ENCODE data around the gene UBAC2. TPM values are rescaled to one million over a fixed set of nuclear protein-coding genes. Genes with fewer than 3 reads are reported as not detected.

UBAC2 gene
- total RNA-seq, 4 donors from 2014 or later, result 43.5 to 59.6 (median 52.0) TPM

- Histone ChIP-seq H3K27ac (peak overlapping the region in 1 of 4 donors; percentile 11), H3K27me3 (no peaks in the 10 kb centered on the region), H3K4me3 (no peak overlapping the region), H3K9me3 (no peaks in the 10 kb centered on the region), H3K36me3 (peaks cover 0 to 47% (median 0%) of the 10 kb centered on the region in 3 donors), H3K4me1 (peaks cover 0 to 25% (median 3%) of the 10 kb centered on the region in 4 donors)
- TF ChIP-seq POLR2A (IDR thresholded peaks at IDR 0.05), result no peak
- DNase-seq (ENCODE audit: low spot score in 2 of 2), result no peak
- 94 to 95% methylated on average over 16 of the region's 16 CpGs for WGBS, 2 donors
Observed at GRCh38 chr13:99379856-99380801, 179.5 kb downstream of the UBAC2 start.

- no peak for DNase-seq (ENCODE audit: low spot score in 2 of 2)
- Histone ChIP-seq H3K27me3 (no peaks in the 10 kb centered on the region), H3K9me3 (no peaks in the 10 kb centered on the region), H3K4me3 (no peak overlapping the region), H3K27ac (peak overlapping the region in 1 of 4 donors; percentile 11), H3K4me1 (peaks cover 0 to 20% (median 3%) of the 10 kb centered on the region in 4 donors), H3K36me3 (peaks cover 0 to 51% (median 0%) of the 10 kb centered on the region in 3 donors)
- TF ChIP-seq CTCF (IDR thresholded peaks at IDR 0.05), result no peak
- TF ChIP-seq POLR2A (IDR thresholded peaks at IDR 0.05), result no peak
- no peak for TF ChIP-seq EP300 (IDR thresholded peaks at IDR 0.05)
- WGBS, 2 donors, result 91 to 94% methylated on average over 15 of the region's 15 CpGs
Observed at GRCh38 chr13:99380921-99381645, 180.4 kb downstream of the UBAC2 start.

- H3K4me1 ChIP-seq, result peaks cover 0 to 14% (median 3%) of the 10 kb centered on the region in 4 donors
- 82 to 89% methylated on average over 2 of the region's 2 CpGs for WGBS, 2 donors
- TF ChIP-seq POLR2A (IDR thresholded peaks at IDR 0.05) (no peak), EP300 (IDR thresholded peaks at IDR 0.05) (no peak), CTCF (IDR thresholded peaks at IDR 0.05) (no peak)
- H3K4me3 ChIP-seq, result no peak overlapping the region
- no peak for DNase-seq (ENCODE audit: low spot score in 2 of 2)
- H3K27me3 ChIP-seq, result no peaks in the 10 kb centered on the region
- no peaks in the 10 kb centered on the region for H3K9me3 ChIP-seq
- H3K36me3 ChIP-seq, result peaks cover 0 to 51% (median 0%) of the 10 kb centered on the region in 3 donors
- H3K27ac ChIP-seq, result no peak overlapping the region
Observed at GRCh38 chr13:99381766-99382165, 181.1 kb downstream of the UBAC2 start.

- 73 to 78% methylated on average over 9 of the region's 9 CpGs for WGBS, 2 donors
- Histone ChIP-seq H3K4me1 (peaks cover 0 to 11% (median 3%) of the 10 kb centered on the region in 4 donors), H3K36me3 (peaks cover 0 to 53% (median 0%) of the 10 kb centered on the region in 3 donors), H3K27ac (peak overlapping the region in 2 of 4 donors; percentile 4 to 45), H3K4me3 (no peak overlapping the region), H3K9me3 (no peaks in the 10 kb centered on the region), H3K27me3 (no peaks in the 10 kb centered on the region)
- DNase-seq (ENCODE audit: low spot score in 2 of 2), result no peak
- TF ChIP-seq EP300 (IDR thresholded peaks at IDR 0.05) (no peak), CTCF (IDR thresholded peaks at IDR 0.05) (no peak), POLR2A (IDR thresholded peaks at IDR 0.05) (no peak)
Observed at GRCh38 chr13:99382428-99383133, 181.9 kb downstream of the UBAC2 start.

- WGBS, 2 donors, result 88 to 90% methylated on average over 10 to 11 of the region's 11 CpGs
- no peak for DNase-seq (ENCODE audit: low spot score in 2 of 2)
Observed at GRCh38 chr13:99383511-99383921, 182.9 kb downstream of the UBAC2 start.

More at GRCh38 chr13:99383511-99383921, 182.9 kb downstream of the UBAC2 start:
- H3K36me3 ChIP-seq, result peaks cover 0 to 52% (median 0%) of the 10 kb centered on the region in 3 donors
- TF ChIP-seq POLR2A (IDR thresholded peaks at IDR 0.05) (no peak), CTCF (IDR thresholded peaks at IDR 0.05) (no peak), EP300 (IDR thresholded peaks at IDR 0.05) (no peak)
- H3K4me3 ChIP-seq, result no peak overlapping the region
- H3K9me3 ChIP-seq, result no peaks in the 10 kb centered on the region
- no peak overlapping the region for H3K27ac ChIP-seq
- H3K4me1 ChIP-seq, result peaks cover 0 to 11% (median 3%) of the 10 kb centered on the region in 4 donors
- no peaks in the 10 kb centered on the region for H3K27me3 ChIP-seq

Data from tibial nerve (tissue), 4 donors.